ENCODE results near the gene YEATS2.

DNA sequence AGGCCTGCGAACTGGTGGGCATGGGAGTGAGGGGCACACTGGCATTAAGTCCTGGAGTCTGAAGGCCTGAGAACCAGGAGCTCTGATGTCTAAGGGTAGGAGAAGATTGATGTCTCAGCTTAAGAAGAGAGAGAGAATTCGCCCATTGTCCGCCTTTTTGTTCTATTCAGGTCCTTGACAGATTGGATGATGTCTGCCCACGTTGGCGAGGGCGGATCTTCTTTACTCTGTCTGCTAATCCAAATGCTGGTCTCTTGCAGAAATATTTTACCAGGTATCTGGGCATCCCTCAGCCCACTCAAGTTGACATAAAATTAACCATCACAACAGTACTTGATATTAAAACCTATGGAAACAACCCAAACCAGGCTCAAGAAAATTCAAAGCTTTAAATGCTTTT, 83.6 kb downstream of the YEATS2 start:
- TF ChIP-seq, protein P1, sequence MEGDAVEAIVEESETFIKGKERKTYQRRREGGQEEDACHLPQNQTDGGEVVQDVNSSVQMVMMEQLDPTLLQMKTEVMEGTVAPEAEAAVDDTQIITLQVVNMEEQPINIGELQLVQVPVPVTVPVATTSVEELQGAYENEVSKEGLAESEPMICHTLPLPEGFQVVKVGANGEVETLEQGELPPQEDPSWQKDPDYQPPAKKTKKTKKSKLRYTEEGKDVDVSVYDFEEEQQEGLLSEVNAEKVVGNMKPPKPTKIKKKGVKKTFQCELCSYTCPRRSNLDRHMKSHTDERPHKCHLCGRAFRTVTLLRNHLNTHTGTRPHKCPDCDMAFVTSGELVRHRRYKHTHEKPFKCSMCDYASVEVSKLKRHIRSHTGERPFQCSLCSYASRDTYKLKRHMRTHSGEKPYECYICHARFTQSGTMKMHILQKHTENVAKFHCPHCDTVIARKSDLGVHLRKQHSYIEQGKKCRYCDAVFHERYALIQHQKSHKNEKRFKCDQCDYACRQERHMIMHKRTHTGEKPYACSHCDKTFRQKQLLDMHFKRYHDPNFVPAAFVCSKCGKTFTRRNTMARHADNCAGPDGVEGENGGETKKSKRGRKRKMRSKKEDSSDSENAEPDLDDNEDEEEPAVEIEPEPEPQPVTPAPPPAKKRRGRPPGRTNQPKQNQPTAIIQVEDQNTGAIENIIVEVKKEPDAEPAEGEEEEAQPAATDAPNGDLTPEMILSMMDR (IDR thresholded peaks at IDR 0.05; ENCODE audit: insufficient read depth, low read depth, low read length) = no peak
- TF ChIP-seq EZH2 (IDR thresholded peaks at IDR 0.05; ENCODE audit: insufficient read depth, low read length) = no peak

All from astrocyte (in vitro differentiated cells and primary cell).